ENCODE results near the gene C1orf141. TPM values are rescaled to one million over a fixed set of nuclear protein-coding genes. Genes with fewer than 3 reads are reported as not detected.

Gene C1orf141
- total and polyA plus RNA-seq, 4 donors = not detected

- Histone ChIP-seq H3K27me3 (ENCODE audit: control insufficient read depth in 4 of 4, insufficient read depth in 4 of 4, low read length in 3 of 4) (no peaks in the 10 kb centered on the region), H3K9ac (ENCODE audit: low read depth in 1 of 2, low read length in 2 of 2) (no peak overlapping the region), H3K9me3 (ENCODE audit: control insufficient read depth in 4 of 4, low read length in 3 of 4) (peaks cover 0 to 4% (median 0%) of the 10 kb centered on the region in 4 donors), H3K36me3 (ENCODE audit: control insufficient read depth in 4 of 4, insufficient read depth in 3 of 4, low read depth in 1 of 4, low read length in 3 of 4) (no peaks in the 10 kb centered on the region), H3K27ac (ENCODE audit: low read depth in 1 of 2, low read length in 2 of 2) (no peak overlapping the region), H3K4me1 (ENCODE audit: control insufficient read depth in 4 of 4, insufficient read depth in 4 of 4, low read length in 3 of 4) (no peaks in the 10 kb centered on the region), H3K4me3 (ENCODE audit: low read depth in 1 of 3, low read length in 3 of 3) (no peak overlapping the region)
- 92% methylated on average over 1 of the region's 1 CpG for WGBS
- TF ChIP-seq EGR1 (IDR thresholded peaks at IDR 0.05; ENCODE audit: low read depth in 2 of 2) (no peak), ATF3 (IDR thresholded peaks at IDR 0.05) (no peak), TAF1 (conservative IDR thresholded peaks at IDR 0.05) (no peak), JUND (IDR thresholded peaks at IDR 0.05) (no peak), HNF4G (IDR thresholded peaks at IDR 0.05) (no peak), ZBTB33 (IDR thresholded peaks at IDR 0.05) (no peak), MAX (IDR thresholded peaks at IDR 0.05) (no peak), FOXA1 (IDR thresholded peaks at IDR 0.05) (no peak), CTCF (IDR thresholded peaks at IDR 0.05; ENCODE audit: low read depth, low read length, missing input control) (no peak), RAD21 (IDR thresholded peaks at IDR 0.05) (no peak), NR2F2 (IDR thresholded peaks at IDR 0.05) (no peak), REST (IDR thresholded peaks at IDR 0.05) (no peak), HNF4A (conservative IDR thresholded peaks at IDR 0.05) (no peak), FOXA2 (IDR thresholded peaks at IDR 0.05) (no peak), YY1 (IDR thresholded peaks at IDR 0.05) (no peak), RXRA (IDR thresholded peaks at IDR 0.05) (no peak), GABPA (IDR thresholded peaks at IDR 0.05 in 1 of 2, conservative IDR thresholded peaks at IDR 0.05 in 1 of 2) (no peak), SP1 (IDR thresholded peaks at IDR 0.05) (no peak)
- no peak for DNase-seq (ENCODE audit: low spot score)
Observed at GRCh38 chr1:67089685-67090208, 45.0 kb downstream of the C1orf141 start.

Data from liver (tissue), 9 donors.